Breast epithelium (tissue), 3 donors: ENCODE measurements around the gene LPCAT3.
"Not testable (repeated sequence)": the region's sequence is repeated elsewhere in the genome, so short reads cannot be mapped to it uniquely, and the experiment has no call there.

ENCODE experiments used
- CTCF ChIP-seq, 3 donors: fragments of 450-650 bp; IDR thresholded peaks; one replicate each; pipeline ENCODE4 v1.5.1; 2016 to 2017; ENCODE audit warnings: antibody characterized with exemption in 3 of 3, mild to moderate bottlenecking in 3 of 3, moderate library complexity in 3 of 3
- POLR2AphosphoS5 ChIP-seq, 3 donors: sonication (generic); formaldehyde crosslinking; IDR thresholded peaks; one replicate each; pipeline ENCODE4 v1.6.1; 2017; ENCODE audit warnings: antibody characterized with exemption in 3 of 3

GRCh38 chr12:7011398-7011797 lies 6.9 kb downstream of the LPCAT3 start:
- not testable (repeated sequence) for TF ChIP-seq CTCF, POLR2AphosphoS5 (IDR thresholded peaks at IDR 0.05)
